ENCODE results near the gene UBE2O.

Gene UBE2O

DNA sequence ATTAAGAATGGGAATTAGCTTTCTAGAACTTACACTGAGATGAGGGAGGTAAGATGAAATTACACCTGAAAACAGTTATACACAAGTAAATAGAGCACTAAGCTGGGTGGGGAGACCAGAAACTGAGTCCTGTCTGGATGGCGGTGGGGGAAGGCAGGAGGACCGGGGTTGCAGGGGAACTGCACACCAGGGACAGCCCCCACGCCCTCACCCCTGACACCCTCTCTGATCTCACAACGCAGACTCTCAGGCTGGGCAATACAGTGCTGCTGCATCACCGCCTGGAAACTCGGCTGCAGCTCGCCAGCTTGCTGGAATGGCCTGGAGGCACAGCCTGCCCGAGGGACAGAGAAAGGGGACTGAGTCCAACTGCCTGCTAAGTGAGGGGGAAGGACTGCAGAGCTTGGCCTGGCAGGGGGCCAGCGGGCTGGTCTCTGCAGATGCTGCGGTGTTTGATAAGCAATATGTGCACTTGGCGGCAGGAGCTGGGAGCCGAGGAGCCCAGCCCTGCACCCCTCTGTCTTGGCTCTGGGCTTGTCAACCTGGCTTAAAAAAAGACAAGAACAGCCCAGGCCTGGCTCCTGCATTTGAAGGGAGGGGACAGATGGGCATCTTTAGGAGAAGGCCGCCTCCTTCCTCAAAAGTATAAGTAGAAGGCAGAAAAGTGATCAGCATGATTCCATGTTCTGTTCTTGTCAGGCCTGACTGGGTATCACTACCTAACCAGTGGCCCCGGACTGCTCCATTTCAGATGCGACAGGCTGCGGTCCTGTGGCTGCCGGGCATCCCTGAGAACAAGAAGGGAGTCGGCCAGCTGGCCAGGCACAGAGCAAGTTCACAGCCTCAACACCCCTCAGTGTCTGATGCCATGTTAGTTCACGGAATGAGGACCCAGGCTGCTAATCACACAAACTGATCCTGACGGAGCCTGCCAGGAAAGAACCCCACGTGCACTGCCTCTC, 38.3 kb downstream of the UBE2O start:
- peak; percentile 60 for DNase-seq (ENCODE audit: low spot score)

DNA sequence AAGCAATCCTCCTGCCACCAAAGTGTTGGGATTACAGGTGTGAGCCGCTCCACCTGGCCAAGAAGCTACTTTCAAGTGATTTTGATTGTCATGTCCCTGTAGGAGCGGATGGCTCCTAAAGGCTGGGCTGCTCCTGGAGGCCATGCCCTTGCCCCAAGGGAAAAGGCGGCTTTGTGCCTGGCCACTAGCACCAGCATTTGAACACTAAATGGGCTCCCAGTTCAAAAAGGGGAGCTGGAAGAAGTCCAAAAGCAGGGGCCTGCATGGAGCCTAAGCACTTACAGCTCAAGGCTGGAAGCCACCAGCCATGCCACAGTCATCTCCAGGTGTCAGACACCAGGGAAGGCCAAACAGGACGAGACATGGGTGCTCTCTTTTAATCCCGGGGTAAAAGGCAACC, 41.7 kb downstream of the UBE2O start:
- no peak for DNase-seq (ENCODE audit: low spot score)

DNA sequence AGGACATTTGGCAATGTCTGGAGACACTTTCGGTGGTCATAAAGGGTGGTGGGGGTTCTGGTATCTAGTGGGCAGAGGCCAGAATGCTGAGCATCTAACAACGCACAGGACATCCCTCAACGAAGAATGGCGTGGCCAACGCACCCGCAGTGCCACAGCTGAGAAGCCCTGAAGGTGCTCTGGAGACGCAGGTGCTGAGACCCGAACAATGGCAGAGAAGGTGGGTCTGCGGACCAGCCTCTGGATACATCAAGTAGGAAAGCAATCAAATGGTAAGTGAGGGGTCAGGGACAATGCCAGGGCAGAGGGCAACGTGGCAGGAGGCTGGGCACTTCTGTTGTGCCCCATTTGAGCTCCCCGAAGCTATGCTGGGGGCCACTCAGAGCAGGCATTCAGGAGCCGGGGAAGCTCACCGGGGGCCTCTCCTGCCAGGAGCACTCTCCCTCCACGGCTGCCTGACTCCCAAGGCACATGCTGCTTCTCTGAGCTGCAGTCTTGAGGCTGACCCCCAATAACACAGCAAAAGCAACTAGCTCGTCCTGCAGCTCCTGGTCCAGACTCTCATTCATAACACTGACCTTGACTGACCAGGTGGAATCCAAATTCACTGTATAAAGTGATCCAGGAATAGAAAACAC, 42.5 kb downstream of the UBE2O start:
- DNase-seq (ENCODE audit: low spot score) = no peak

DNA sequence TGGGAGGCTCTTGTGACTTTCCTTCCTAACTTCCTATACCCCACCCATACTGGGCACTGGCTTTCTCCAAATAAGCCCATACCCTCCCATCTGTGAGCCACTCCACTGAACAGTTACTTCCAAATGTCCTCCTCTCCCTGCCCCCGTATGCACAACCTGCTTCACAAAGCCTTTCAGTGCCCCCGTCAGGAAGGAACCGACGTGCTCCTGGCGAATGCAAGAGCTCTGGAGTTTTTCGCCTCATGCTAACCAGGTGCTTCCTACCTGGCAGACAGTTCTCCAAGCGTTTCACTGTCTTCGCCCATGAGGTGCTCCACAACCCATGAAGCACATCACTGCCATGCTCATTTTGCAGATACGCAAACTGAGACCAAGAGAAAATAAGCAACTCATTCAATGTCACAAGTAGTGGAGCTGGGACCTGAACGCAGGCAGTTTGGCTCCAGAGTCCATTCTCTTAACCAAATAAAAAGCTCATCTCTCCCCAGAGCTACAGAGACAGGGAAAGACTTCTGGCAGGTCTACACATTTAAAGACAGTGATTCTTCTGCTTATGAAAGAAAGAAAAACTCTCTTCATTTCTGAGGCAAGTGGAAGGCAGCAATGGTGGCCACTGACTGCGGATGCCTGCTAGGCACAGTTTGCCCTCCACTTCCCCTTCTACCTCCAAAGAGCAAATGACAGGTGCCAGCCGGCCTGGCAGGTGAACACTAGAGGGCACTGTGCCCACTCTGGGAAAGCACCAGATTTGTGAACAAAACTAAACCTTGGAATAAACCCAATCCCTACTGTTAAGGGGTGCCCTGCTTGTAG, 44.7 kb downstream of the UBE2O start:
- no peak for DNase-seq (ENCODE audit: low spot score)

DNA sequence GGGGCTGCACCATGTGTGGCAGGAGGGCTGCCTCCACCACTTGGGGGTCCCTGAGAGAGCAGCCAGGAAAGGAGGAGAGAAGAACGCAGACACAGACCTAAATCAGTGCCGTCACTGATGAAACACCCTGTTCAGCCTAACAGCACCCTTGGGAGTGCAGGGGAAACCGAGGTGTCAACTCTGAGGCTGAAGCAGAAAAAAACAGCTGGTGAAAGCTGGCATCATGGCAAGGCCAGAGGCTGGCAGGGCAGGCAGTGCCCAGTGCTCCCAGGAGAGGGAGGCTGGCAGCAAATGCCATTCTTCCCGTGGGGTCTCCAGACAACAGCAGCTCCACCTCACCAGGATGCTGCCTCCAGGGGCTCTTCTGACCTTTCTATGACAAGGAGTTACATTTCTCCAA, 45.4 kb downstream of the UBE2O start:
- no peak for DNase-seq (ENCODE audit: low spot score)

DNA sequence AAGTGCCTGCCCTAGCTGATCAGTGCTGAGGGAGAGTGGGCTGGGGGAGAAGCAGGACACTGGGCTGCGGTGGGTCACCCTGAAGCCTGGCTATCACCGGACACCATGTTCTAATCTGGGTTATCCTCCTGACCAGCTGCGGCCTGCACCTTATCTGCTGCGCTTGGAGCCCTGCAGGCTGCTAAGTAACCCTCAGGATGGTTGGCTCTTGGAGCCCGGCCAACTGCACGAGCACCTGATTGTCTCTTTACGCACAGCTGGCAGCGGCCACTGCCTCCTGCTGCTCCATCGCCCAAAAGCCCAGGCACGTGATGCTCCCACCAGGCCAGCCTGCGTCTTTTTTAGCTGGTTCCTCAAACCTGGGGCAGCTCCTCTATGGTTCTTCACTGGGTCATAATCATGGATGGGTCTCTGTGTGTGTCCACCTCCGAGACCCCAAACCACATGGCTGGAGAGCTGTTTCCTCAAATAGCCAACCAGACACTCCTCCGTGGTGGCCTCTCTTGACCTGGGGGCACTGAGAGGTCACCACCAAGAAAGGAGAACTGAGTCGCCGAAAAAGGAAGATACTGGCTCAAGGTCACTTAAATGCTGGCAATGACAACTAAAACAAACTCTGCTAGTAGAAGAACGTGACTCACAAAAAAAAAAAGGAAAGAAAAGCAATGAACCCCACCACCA, 46.8 kb downstream of the UBE2O start:
- no peak for DNase-seq (ENCODE audit: low spot score)

DNA sequence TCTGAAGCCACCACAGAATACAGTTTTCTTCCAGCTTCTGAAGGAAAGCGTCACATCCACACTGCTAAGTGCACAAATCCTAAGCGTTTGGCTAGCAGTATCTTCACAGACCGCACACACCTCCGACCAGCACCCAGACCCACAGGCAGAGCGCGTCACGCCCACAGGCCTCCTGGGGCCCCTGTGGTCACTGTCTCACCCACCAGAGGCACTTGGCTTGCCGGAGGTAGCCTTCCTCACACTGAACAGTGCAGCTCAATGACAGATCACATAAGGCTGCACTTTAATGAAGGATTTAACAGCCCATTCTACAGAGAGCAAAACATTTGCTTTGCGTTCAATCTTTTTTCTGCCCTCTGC, 47.4 kb downstream of the UBE2O start:
- no peak for DNase-seq (ENCODE audit: low spot score)

DNA sequence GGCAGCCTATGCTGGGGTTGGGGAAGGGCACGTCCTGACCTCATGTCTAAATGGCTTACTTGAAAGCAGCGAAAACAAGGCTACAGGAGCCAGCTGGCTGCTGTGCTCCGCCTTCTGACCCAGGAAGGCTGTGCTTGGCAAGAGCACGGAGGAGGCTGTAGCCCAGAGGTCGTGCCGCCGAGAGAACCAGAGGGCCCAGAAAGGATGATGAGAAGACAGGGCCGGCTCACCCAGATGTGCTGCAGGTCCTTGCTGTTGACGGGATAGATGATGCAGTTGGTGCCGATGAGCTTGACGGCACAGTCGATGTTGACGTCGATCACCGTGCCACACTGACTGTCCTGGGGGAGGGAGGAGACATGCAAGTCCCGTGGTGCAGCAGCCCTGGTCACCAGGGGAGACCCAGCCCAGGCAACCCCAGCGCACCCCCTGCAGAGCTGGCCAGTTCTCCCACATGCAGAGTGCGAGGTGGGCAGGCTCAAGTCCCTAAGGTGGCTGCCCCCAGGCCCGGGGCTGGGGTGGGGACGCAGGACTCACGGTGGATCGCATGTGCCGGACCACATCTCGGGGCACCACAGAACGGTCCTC, 47.9 kb downstream of the UBE2O start:
- DNase-seq (ENCODE audit: low spot score) = no peak

DNA sequence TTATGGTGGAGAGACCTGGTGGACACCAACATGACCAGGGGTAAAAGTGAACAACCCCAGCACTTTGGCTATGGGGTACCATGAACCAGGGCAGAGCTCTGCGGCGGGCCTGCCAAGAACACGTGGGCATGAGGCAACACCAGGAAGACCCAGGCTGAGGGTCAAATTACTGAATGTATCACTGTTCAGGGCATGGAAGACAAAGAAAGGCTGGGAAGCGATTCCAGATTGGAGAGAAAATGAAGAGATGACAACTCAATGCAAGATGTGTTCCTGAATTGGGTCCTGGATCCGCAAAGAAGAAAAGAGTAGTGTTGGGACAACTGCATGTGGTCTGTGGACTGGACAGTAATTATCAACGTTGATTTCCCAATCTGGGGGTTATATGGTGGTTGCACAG, 48.7 kb downstream of the UBE2O start:
- no peak for DNase-seq (ENCODE audit: low spot score)

DNA sequence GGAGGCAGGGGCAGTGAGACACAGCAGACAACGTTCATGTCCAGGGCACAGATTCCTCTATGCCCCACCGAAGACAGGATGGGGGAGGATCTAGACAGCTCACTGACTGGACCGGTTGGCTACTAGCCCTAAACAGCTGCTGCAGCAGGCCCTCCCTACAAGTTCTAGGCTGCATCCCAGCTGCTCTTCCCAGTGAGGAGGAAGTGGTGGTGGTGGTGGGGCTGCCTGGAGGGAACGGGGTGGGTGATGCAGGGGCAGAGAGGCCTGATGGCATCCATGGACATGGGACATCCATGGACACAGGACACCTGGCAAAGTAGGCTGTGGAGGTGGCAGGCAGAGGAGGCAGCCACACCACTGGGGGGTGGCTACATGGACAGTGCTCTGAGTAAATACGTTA, 50.2 kb downstream of the UBE2O start:
- no peak for DNase-seq (ENCODE audit: low spot score)

DNA sequence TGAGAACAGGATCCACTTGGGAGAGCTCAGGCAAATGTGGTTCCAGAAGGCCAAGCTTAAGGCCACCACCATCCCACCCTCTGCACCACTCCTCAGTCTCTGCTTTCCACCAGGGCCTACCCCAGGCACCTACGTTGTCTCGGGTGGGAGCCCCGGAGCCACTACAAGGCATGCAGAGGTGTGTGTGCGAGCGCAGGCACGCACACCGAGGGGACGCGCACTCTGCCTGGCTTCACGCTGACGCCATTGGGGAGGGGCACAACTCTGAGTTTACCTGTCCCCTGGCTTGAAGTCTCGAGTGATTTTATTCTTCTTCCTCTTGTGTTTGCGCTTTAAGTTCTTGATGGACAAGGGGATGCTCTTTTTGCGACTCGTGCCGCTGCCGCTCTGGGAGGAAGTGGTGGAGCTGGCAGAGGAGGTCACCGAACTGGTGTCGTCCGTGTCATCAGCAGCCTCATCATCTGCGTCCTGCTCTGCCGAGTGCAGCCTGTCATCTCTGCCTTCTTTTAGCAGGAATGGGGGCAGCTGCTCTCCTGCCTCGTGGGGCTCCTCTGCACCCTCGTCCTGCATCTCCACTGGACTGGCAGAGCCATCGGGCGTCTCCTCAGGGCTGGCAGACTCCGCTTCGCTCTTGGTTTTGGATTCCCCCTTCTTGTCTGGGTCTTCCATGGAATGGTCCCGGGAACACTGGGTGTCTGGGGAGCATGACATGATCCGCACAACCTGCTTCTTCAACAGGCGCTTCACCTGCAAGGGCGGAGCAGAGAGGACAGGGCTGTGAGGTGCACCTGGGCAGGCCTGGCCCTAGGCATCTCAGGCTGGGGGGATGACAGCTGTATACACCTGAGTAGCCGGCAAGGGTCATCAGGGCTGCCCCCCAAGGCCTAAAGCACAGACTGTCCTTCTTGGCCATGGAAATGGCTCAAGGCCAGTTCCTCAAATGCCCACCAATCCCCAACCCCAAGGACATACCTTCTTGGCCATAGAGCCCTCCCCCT, 53.5 kb downstream of the UBE2O start:
- DNase-seq (ENCODE audit: low spot score) = no peak

DNA sequence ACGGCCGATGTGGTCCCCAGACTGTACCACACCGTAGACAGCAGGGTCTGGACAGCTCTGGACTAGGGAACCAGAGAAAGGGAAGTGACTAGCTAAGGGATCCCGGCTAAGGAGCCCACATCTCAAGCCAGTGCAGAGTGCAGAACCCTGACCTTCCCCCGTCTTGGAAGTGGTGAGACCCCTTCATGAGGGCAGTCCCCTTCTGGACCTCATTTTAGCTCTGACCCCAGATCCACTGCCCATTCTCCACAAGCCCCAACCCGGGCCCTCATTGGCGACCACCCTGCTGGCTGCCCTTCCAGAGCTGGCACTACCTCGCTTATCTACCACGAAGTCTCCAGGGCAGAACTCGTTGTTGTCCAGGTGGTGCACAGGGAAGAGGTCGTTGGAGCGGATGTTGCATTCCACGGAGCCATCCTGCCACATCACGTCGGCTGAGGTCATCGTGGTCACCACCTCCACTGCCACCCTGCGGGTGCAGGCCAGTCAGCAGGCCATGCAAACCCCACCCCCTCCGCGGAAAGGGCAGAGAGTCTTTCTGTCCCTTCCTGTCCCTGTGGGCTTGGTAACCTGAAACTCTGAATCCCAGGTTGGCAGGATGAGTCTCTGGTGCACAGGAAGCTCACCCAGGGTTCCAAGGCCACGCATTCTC, 54.3 kb downstream of the UBE2O start:
- no peak for DNase-seq (ENCODE audit: low spot score)

DNA sequence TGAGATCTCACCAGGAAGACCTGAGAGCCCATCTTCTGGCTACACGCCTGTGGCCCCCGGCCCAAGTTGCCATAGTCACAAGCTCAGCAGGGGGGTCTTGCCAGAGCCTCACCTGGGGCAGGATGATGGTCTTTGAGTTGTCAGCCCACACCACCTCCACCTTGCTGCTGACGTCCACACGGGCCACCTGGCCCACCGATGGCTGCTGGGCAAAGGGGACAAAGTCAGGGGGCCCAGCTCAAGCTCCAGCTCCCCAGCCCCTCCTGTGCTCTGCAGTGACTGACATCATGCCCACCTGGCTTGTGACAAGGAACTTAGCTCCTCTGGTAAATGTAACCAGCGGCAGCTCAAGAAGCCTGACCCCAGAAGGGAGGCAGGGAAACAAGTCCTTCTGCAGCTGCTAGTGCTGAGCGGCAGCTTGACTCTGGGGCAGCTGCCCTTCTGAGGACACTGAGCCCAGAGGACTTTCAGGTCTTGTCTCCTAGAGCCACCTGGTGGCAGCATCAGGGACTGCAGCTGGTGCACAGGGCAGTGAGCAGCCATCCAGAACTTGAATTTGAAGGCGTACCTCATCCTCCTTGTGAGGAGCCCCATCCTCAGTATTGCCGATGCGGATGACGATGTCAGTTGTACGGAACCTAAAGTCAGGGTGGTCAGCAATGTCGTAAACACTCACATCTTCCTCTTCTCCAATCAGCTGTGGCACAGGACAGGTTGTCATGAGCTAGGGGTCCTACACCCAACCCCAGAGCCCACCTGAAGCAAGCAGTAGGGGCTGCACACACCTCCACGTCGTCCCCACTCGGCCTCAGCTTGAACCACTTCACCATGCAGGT, 55.0 kb downstream of the UBE2O start:
- DNase-seq (ENCODE audit: low spot score) = peak; percentile 87

DNA sequence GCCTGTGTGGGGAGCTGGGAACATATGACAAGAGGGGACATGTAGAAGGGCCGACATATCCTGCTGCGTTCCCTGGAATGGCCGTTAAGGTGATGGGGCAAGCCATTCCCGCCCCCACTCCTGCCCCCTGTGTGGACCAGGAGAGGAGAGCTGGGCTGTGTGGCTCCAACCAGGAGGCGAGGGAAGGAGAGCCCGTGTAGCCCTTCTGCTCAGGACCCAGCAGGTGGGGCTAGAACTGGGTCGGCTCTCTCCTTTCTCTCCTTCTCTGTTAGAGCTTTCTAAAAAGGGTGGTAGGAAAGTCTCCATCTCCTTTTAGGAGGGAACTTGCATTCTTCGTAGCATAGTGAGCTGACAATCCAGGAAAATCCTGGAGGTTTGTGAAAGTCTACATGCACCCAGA, 55.8 kb downstream of the UBE2O start:
- no peak for DNase-seq (ENCODE audit: low spot score)

DNA sequence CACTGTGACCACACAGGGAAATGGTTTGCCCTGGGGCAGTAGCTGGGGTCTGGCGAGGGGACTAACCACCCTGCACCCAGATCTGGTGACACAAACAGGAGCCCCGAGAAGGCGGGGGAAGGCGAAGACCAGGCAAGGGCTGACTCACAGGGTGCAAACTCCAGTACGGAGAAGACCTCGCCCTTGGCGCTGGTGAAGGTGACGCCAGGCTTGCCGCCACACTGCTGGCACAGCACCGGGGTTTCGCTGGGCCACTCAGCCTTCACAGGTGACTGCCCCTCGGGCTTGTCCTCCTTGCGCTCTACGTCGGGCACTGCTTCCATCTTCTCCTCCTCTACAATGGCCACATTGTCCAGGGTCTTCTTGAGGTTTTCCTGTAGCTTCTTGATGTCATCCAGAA, 57.0 kb downstream of the UBE2O start:
- DNase-seq (ENCODE audit: low spot score) = no peak

DNA sequence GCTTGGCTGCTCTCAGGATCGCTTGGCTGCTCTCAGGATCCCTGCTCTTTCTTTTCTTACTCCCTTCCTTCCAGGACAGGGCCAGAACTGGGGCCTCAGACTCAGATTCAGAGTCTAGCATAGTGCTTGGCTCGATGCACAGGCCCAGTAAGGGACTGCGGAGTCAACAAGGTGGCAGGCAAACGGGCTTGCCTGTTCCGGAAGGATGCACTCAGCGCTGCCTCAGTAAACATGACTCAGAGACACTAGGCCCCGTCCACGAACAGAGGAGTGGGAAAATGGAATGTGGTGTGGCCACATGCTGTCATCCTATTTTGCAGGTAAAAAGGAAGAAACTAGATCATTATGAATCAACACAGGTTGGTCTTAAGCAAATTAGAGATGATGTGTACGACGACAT, 58.8 kb downstream of the UBE2O start:
- DNase-seq (ENCODE audit: low spot score) = no peak

DNA sequence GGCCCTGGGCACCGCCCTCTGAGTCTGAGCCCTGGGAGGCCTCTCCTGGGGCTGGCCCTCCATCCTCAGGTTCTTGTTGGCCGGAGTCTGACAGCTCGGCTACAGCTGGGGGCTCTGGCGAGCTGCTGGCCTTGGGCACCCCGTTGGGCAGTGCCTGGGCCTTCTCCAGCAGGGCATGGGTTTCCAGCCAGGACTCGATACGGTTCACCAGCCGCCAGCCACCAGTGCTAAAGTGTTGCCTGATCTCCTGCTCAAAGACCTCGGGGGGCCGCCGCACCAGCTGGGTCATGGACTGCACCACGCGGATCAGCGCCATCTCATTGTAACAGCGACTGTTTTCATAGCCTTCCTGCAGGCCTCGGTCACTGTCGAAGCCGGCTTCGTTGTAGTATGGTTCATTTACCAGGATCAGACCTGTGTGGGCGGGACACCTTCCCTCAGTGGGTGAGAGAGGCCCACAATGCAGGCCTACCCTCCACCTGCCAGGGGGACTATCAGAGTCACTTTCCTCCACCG, 61.7 kb downstream of the UBE2O start:
- no peak for DNase-seq (ENCODE audit: low spot score)

DNA sequence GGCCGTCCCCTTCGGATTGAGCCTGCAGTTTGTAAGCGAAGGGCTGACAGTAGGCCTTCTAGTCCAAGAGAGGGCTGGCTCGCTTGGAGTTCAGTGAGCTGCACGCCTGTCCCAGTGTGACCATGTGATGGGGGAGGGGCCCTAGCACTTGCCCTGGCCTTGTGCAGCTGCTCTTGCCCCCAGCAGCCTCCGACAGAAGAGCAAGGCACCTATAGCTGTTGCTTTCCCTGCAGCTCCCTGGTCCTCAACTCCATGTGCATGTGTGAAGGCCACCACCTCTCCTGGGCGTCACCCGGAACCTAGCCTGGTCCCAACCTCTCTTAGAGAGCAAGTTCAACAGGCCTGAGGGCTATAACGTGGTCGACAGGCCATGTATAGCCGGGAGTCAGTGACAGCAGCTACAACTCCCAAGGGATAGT, 62.9 kb downstream of the UBE2O start:
- no peak for DNase-seq (ENCODE audit: low spot score)

All from globus pallidus (tissue), 1 donor.